ENCODE results near the gene RCN2. TPM values are rescaled to one million over a fixed set of nuclear protein-coding genes. Genes with fewer than 3 reads are reported as not detected.

Gene RCN2
- total RNA-seq, 1 donor, result 50.3 TPM

GRCh38 chr15:77001351-77001750 lies 69.8 kb downstream of the RCN2 start:
- Histone ChIP-seq H3K9me3 (ENCODE audit: low read depth, low read length) (no peaks in the 10 kb centered on the region), H3K36me3 (ENCODE audit: insufficient read depth, low read length) (no peaks in the 10 kb centered on the region), H3K4me2 (ENCODE audit: insufficient read depth, low read length) (no peak overlapping the region), H3K27me3 (ENCODE audit: insufficient read depth, low read length) (no peaks in the 10 kb centered on the region), H3K27ac (ENCODE audit: low read depth, low read length) (no peak overlapping the region), H3K4me1 (ENCODE audit: insufficient read depth, low read length) (peaks cover 6% of the 10 kb centered on the region), H2AFZ (ENCODE audit: low read length) (no peak overlapping the region), H3K4me3 (ENCODE audit: insufficient read depth, low read length) (no peak overlapping the region), H3K79me2 (ENCODE audit: insufficient read depth, low read length) (no peaks in the 10 kb centered on the region), H4K20me1 (ENCODE audit: insufficient read depth, low read length) (no peaks in the 10 kb centered on the region)
- no peak for TF ChIP-seq CTCF (IDR thresholded peaks at IDR 0.05; ENCODE audit: extremely low read depth, low read depth, low read length)
- DNase-seq (ENCODE audit: insufficient read length, low spot score, missing footprints), result no peak

GRCh38 chr15:77001966-77002365 lies 70.4 kb downstream of the RCN2 start:
- H3K36me3 ChIP-seq (ENCODE audit: insufficient read depth, low read length), result no peaks in the 10 kb centered on the region
- no peak overlapping the region for H3K27ac ChIP-seq (ENCODE audit: low read depth, low read length)
- H3K79me2 ChIP-seq (ENCODE audit: insufficient read depth, low read length), result no peaks in the 10 kb centered on the region
- H3K4me2 ChIP-seq (ENCODE audit: insufficient read depth, low read length), result no peak overlapping the region
- H4K20me1 ChIP-seq (ENCODE audit: insufficient read depth, low read length), result no peaks in the 10 kb centered on the region
- no peak overlapping the region for H2AFZ ChIP-seq (ENCODE audit: low read length)
- H3K4me1 ChIP-seq (ENCODE audit: insufficient read depth, low read length), result peaks cover under 1% of the 10 kb centered on the region
- no peak overlapping the region for H3K4me3 ChIP-seq (ENCODE audit: insufficient read depth, low read length)
- DNase-seq (ENCODE audit: insufficient read length, low spot score, missing footprints), result no peak
- H3K9me3 ChIP-seq (ENCODE audit: low read depth, low read length), result no peaks in the 10 kb centered on the region
- no peak for TF ChIP-seq CTCF (IDR thresholded peaks at IDR 0.05; ENCODE audit: extremely low read depth, low read depth, low read length)
- peaks cover 3% of the 10 kb centered on the region for H3K27me3 ChIP-seq (ENCODE audit: insufficient read depth, low read length)

DNA sequence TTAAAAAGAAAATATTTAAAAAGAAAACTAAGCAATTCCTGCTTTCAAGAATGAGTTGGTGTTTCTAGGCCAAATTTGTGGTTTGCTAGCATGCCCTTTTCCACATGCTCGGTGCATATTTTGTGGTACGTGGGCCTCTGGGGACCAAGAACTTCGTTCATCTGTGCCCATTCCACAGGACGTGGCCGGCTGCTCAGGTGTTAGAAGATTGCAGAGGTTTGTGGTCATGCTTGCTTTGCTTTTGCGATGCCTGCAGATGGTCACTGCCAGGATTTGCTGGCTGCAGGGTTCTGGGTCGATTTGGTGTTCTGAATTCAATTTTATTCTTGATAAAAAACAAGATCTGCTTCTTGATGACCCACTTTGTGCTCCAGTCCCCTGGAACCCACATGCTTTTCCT lies 70.9 kb downstream of the RCN2 start:
- DNase-seq (ENCODE audit: insufficient read length, low spot score, missing footprints), result no peak
- H4K20me1 ChIP-seq (ENCODE audit: insufficient read depth, low read length), result no peaks in the 10 kb centered on the region
- no peak overlapping the region for H3K27ac ChIP-seq (ENCODE audit: low read depth, low read length)
- H3K4me2 ChIP-seq (ENCODE audit: insufficient read depth, low read length), result no peak overlapping the region
- no peak overlapping the region for H2AFZ ChIP-seq (ENCODE audit: low read length)
- H3K9me3 ChIP-seq (ENCODE audit: low read depth, low read length), result no peaks in the 10 kb centered on the region
- peaks cover 3% of the 10 kb centered on the region for H3K27me3 ChIP-seq (ENCODE audit: insufficient read depth, low read length)
- H3K79me2 ChIP-seq (ENCODE audit: insufficient read depth, low read length), result no peaks in the 10 kb centered on the region
- no peak overlapping the region for H3K4me3 ChIP-seq (ENCODE audit: insufficient read depth, low read length)
- H3K36me3 ChIP-seq (ENCODE audit: insufficient read depth, low read length), result no peaks in the 10 kb centered on the region
- TF ChIP-seq CTCF (IDR thresholded peaks at IDR 0.05; ENCODE audit: extremely low read depth, low read depth, low read length), result no peak
- no peaks in the 10 kb centered on the region for H3K4me1 ChIP-seq (ENCODE audit: insufficient read depth, low read length)

DNA sequence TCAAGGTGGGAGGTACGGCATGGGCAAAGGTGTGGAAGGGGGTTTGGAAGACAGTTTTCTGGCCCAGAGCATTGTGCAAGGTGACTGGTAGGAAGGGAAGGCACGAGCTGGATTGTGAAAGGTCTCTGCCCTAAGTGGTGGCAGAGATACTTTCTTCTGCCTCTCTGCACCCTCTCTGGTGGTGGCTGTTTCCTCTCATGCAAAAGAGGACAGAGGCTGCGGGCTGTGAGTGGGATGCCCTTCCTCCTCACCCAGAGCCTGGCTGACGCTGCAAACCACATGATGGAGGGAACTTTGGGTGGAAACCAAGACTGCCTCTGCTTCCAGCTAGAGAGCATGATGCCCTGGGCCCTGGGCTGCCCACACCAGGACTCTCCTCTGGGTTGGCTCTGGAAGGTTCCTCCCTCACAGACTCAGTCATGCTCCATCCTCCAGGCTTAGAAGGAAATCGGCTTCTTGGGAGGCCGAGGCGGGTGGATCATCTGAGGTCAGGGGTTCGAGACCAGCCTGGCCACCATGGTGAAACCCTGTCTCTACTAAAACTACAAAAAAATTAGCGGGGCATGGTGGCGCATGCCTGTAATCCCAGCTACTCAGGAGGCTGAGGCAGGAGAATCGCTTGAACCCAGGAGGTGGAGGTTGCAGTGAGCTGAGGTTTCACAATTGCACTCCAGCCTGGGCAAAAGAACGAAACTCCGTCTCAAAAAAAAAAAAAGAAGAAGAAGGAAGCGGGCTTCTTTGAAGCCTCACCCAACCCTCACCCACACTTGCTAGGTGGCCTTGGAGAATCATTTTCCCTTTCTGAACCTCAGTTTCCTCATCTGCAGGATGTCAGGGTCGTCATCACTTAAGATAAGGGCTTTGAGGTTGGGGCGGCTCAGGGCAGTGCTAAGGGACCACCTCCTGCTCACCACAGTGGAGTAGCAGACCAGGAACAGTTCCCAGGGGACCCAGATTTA lies 71.7 kb downstream of the RCN2 start:
- H3K27me3 ChIP-seq (ENCODE audit: insufficient read depth, low read length), result peaks cover 8% of the 10 kb centered on the region
- no peak overlapping the region for H3K4me3 ChIP-seq (ENCODE audit: insufficient read depth, low read length)
- no peaks in the 10 kb centered on the region for H3K36me3 ChIP-seq (ENCODE audit: insufficient read depth, low read length)
- no peak overlapping the region for H2AFZ ChIP-seq (ENCODE audit: low read length)
- H3K79me2 ChIP-seq (ENCODE audit: insufficient read depth, low read length), result no peaks in the 10 kb centered on the region
- H4K20me1 ChIP-seq (ENCODE audit: insufficient read depth, low read length), result no peaks in the 10 kb centered on the region
- H3K4me1 ChIP-seq (ENCODE audit: insufficient read depth, low read length), result no peaks in the 10 kb centered on the region
- DNase-seq (ENCODE audit: insufficient read length, low spot score, missing footprints), result no peak
- no peaks in the 10 kb centered on the region for H3K9me3 ChIP-seq (ENCODE audit: low read depth, low read length)
- no peak overlapping the region for H3K27ac ChIP-seq (ENCODE audit: low read depth, low read length)
- no peak for TF ChIP-seq CTCF (IDR thresholded peaks at IDR 0.05; ENCODE audit: extremely low read depth, low read depth, low read length)
- no peak overlapping the region for H3K4me2 ChIP-seq (ENCODE audit: insufficient read depth, low read length)
